Right lobe of liver (tissue), 4 donors: ENCODE data around the gene SOS2.

Source experiments
- POLR2A ChIP-seq: fragments of 450-650 bp; IDR thresholded peaks from one replicate; pipeline ENCODE4 v1.6.1; 2017; ENCODE audit warnings: antibody characterized with exemption, mild to moderate bottlenecking
- TF ChIP-seq, protein P1 (sequence below), 4 donors: fragments of 200-600 bp in 3 of 4; fragments of 450-650 bp in 1 of 4; IDR thresholded peaks; one replicate each; pipeline versions ENCODE4 v1.5.1 to v1.8.0; 2016 to 2022; ENCODE audit warnings: antibody characterized with exemption in 4 of 4, mild to moderate bottlenecking in 2 of 4
- donor health status: DM: no; HTN: no; CAD: no.
- donor health status: DM: no; HTN: no; CAD: no.
- donor health status: DM: no; HTN: yes; CAD: no.

DNA sequence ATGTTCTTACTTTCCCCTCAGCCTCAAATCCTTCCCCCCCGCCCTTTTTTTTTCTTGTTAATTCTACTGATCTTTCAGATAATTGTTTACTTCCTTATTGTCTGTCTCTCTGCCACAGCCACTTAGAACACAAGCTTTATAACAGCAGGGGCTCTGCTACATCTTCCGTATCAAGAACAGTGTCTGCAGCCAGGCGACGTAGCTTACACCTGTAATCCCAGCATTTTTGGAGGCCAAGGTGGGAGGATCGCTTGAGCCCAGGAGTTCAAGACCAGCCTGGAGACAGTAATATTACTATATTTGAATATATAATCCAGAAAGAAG is 5.4 kb downstream of the SOS2 start:
- TF ChIP-seq, protein P1, sequence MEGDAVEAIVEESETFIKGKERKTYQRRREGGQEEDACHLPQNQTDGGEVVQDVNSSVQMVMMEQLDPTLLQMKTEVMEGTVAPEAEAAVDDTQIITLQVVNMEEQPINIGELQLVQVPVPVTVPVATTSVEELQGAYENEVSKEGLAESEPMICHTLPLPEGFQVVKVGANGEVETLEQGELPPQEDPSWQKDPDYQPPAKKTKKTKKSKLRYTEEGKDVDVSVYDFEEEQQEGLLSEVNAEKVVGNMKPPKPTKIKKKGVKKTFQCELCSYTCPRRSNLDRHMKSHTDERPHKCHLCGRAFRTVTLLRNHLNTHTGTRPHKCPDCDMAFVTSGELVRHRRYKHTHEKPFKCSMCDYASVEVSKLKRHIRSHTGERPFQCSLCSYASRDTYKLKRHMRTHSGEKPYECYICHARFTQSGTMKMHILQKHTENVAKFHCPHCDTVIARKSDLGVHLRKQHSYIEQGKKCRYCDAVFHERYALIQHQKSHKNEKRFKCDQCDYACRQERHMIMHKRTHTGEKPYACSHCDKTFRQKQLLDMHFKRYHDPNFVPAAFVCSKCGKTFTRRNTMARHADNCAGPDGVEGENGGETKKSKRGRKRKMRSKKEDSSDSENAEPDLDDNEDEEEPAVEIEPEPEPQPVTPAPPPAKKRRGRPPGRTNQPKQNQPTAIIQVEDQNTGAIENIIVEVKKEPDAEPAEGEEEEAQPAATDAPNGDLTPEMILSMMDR (IDR thresholded peaks at IDR 0.05) = no peak
- no peak for TF ChIP-seq POLR2A
